ENCODE results near the gene MSRB1. TPM values are rescaled to one million over a fixed set of nuclear protein-coding genes. Genes with fewer than 3 reads are reported as not detected.

The MSRB1 gene
- total and polyA plus RNA-seq, 5 donors from 2014 or later = 8.3 to 50.9 (median 27.8) TPM

- peaks cover 5% of the 10 kb centered on the region for H3K4me1 ChIP-seq (ENCODE audit: control insufficient read depth, insufficient read depth, low read length, poor library complexity, severe bottlenecking)
- H3K36me3 ChIP-seq (ENCODE audit: control insufficient read depth, insufficient read depth, low read length) = no peaks in the 10 kb centered on the region
- Mint-ChIP-seq H3K9me3 (peaks cover 0 to 2% (median 0%) of the 10 kb centered on the region in 7 donors), H3K4me3 (no peak overlapping the region), H3K4me1 (peaks cover 0 to 8% (median 3%) of the 10 kb centered on the region in 4 donors), H3K36me3 (no peaks in the 10 kb centered on the region), H3K27me3 (peaks cover 54% of the 10 kb centered on the region), H3K27ac (no peak overlapping the region)
- DNase-seq (no peak), ATAC-seq (ENCODE audit: low read depth in 2 of 2) (no peak)
- no peak overlapping the region for H3K27ac ChIP-seq (ENCODE audit: insufficient read depth, low read length, poor library complexity, severe bottlenecking)
- peaks cover 5% of the 10 kb centered on the region for H3K27me3 ChIP-seq (ENCODE audit: control insufficient read depth, insufficient read depth, low read length)
- H3K9me3 ChIP-seq (ENCODE audit: control insufficient read depth in 2 of 2, low read length in 2 of 2) = no peaks in the 10 kb centered on the region
- H3K4me3 ChIP-seq (ENCODE audit: low read depth, low read length) = no peak overlapping the region
These were observed 23.5 kb downstream of the MSRB1 start for GRCh38 chr16:1919327-1919998.

DNA sequence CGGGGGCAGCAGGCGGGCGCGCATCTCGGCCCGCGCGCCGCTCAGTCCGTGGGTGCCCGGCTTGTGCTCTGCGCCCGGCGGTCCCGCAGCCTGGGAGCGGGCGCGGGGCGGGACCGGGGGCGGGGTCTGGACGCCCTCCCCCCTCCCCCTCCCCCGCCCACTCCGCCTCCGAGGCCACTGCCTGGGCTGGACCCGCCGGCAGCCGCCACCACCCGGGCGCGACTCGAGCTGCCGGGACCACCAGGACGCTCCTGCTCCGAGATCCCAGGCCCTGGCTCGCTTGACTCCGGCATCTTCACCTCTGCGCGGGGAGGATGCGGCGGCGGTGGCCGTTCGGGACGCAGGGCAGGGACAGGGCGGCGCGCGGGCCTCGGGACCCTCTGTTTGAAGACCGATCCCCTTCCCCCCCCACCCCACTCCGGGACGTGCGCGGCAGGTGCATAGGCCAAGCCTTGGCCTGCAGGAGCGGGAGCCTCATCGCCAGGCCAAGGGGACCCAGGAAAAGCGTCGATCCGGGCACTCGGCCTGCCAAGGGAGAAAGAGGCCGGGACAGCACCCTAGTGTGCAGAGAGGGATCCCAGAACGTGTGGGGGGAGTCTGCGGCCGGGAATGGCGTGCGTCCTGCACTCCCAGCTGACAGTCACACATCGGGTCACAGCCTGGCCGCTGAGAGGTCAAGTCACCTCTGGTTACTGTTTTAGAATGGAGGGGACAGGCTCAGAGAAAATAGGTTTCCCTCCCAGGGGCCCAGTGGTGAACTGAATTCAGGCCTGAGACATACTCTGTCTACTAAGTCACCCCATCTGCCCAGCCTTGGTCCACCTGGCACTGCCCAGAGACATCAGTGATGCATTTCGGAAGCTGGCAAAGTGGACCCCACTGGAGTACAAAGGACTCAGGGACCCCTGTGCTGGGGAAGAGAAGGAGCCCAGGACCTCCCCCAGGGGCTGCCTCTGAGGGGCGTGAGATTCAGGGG lies 24.4 kb downstream of the MSRB1 start, which contains the start of gene HS3ST6:
TSS of gene HS3ST6 (minus strand) at position 65 of the 976 bp plus-strand sequence. CDS start 92 bp downstream, outside the sequence.
- no peaks in the 10 kb centered on the region for H3K36me3 Mint-ChIP-seq
- H3K27ac Mint-ChIP-seq = no peak within 1 kb of the TSS
- Histone ChIP-seq H3K4me1 (ENCODE audit: control insufficient read depth, insufficient read depth, low read length, poor library complexity, severe bottlenecking) (peaks cover 3% of the 10 kb centered on the region), H3K36me3 (ENCODE audit: control insufficient read depth, insufficient read depth, low read length) (no peaks in the 10 kb centered on the region), H3K27ac (ENCODE audit: insufficient read depth, low read length, poor library complexity, severe bottlenecking) (no peak within 1 kb of the TSS), H3K9me3 (ENCODE audit: control insufficient read depth in 2 of 2, low read length in 2 of 2) (no peaks in the 10 kb centered on the region), H3K4me3 (ENCODE audit: low read depth, low read length) (no peak within 1 kb of the TSS), H3K27me3 (ENCODE audit: control insufficient read depth, insufficient read depth, low read length) (peaks cover 5% of the 10 kb centered on the region)
- peaks cover 0 to 8% (median 3%) of the 10 kb centered on the region in 4 donors for H3K4me1 Mint-ChIP-seq
- no peak for ATAC-seq (ENCODE audit: low read depth in 2 of 2)
- DNase-seq = no peak
- no peak within 1 kb of the TSS for H3K4me3 Mint-ChIP-seq
- H3K9me3 Mint-ChIP-seq = peaks cover 0 to 3% (median 0%) of the 10 kb centered on the region in 7 donors
- H3K27me3 Mint-ChIP-seq = peaks cover 55% of the 10 kb centered on the region

DNA sequence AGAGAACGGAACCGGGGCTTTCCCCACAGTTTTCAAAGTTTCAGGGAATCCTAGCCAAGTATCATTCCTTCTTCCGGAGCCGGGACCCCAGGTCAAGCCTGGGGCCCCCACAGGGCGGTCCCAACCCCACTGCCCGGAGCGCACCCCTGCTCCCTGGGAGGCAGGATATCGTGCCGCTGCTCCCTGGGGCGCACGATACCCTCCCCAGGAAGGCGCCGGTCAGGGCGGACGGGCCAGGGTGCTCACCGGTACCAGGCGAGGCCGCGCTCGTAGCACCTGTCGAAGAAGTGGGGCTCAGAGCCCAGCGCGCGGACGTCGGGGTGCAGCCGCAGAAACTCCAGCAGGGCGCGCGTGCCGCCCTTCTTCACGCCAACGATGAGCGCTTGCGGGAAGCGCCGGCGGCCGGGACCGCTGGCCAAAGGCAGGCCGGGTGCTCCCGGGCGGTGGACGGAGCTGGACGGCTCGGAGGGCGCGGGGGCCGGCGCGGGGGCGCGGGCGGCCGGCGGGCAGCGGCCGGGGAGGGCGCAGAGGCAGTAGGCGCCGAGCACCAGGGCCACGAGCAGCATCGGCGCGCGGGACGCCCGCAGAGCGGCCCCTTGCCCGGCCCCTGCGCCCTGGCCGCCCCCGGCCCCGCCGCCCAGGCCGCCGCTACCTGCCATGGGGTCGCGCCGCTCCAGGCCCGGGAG lies 25.2 kb downstream of the MSRB1 start:
- Mint-ChIP-seq H3K4me1 (peaks cover 0 to 8% (median 3%) of the 10 kb centered on the region in 4 donors), H3K9me3 (peaks cover 0 to 3% (median 0%) of the 10 kb centered on the region in 7 donors), H3K36me3 (no peaks in the 10 kb centered on the region), H3K27me3 (peaks cover 56% of the 10 kb centered on the region), H3K27ac (no peak overlapping the region), H3K4me3 (no peak overlapping the region)
- Histone ChIP-seq H3K27ac (ENCODE audit: insufficient read depth, low read length, poor library complexity, severe bottlenecking) (no peak overlapping the region), H3K36me3 (ENCODE audit: control insufficient read depth, insufficient read depth, low read length) (no peaks in the 10 kb centered on the region), H3K27me3 (ENCODE audit: control insufficient read depth, insufficient read depth, low read length) (peaks cover 5% of the 10 kb centered on the region), H3K9me3 (ENCODE audit: control insufficient read depth in 2 of 2, low read length in 2 of 2) (no peaks in the 10 kb centered on the region), H3K4me3 (ENCODE audit: low read depth, low read length) (no peak overlapping the region), H3K4me1 (ENCODE audit: control insufficient read depth, insufficient read depth, low read length, poor library complexity, severe bottlenecking) (no peaks in the 10 kb centered on the region)
- DNase-seq (no peak), ATAC-seq (ENCODE audit: low read depth in 2 of 2) (no peak)

DNA sequence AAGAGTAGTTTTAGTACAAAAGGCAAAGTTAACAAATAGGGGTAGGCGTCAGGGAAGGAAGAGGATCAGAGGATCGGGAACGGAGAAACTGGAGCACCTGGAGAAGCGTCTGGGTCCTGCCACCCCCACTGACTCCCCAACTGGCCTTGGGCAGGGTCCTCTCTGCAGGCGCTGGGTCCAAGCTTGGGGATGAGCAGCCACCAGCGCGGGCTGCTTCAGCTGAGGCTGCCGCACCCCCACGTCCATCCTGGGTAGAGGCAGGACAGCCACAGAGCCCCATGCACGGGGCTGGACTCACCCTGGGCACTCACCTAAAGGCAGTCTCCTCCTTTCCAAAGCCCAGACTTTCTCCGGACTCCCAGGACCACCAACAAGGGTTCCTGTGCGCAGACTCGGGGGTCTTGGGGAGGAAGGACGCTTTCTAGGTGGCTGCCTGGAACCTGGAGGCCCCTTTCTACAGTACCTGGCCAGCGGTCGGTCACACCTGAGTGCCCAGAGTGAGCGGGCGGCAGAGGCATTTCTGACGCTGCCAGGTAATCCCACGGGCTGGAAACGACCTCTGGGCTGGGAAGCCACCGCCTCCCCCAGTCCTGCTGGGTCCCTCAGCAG lies 25.8 kb downstream of the MSRB1 start:
- no peaks in the 10 kb centered on the region for H3K36me3 Mint-ChIP-seq
- Histone ChIP-seq H3K27ac (ENCODE audit: insufficient read depth, low read length, poor library complexity, severe bottlenecking) (no peak overlapping the region), H3K27me3 (ENCODE audit: control insufficient read depth, insufficient read depth, low read length) (no peaks in the 10 kb centered on the region), H3K4me1 (ENCODE audit: control insufficient read depth, insufficient read depth, low read length, poor library complexity, severe bottlenecking) (no peaks in the 10 kb centered on the region), H3K4me3 (ENCODE audit: low read depth, low read length) (no peak overlapping the region), H3K36me3 (ENCODE audit: control insufficient read depth, insufficient read depth, low read length) (no peaks in the 10 kb centered on the region), H3K9me3 (ENCODE audit: control insufficient read depth in 2 of 2, low read length in 2 of 2) (no peaks in the 10 kb centered on the region)
- H3K27me3 Mint-ChIP-seq = peaks cover 52% of the 10 kb centered on the region
- peaks cover 0 to 3% (median 0%) of the 10 kb centered on the region in 7 donors for H3K9me3 Mint-ChIP-seq
- no peak overlapping the region for H3K4me3 Mint-ChIP-seq
- DNase-seq (no peak), ATAC-seq (ENCODE audit: low read depth in 2 of 2) (no peak)
- H3K27ac Mint-ChIP-seq = no peak overlapping the region
- H3K4me1 Mint-ChIP-seq = peaks cover 0 to 8% (median 3%) of the 10 kb centered on the region in 4 donors

DNA sequence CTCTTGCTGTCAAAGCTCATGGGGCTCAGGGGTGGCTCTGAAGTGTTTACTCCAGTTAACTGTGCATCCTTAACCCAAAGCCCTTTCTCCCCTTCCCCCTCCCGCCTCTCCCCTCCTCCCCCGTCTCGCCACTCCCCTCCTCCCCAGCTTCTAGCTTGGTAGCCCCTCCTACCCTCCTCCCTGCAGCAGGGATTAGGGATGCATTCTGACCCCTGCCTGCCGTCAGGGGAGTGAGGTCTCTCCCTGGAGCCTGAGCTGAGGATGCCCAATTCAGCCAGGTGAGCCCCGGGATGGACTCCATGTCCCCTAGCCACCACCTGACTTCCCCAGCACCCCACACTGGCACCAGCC lies 26.4 kb downstream of the MSRB1 start:
- Histone ChIP-seq H3K27me3 (ENCODE audit: control insufficient read depth, insufficient read depth, low read length) (no peaks in the 10 kb centered on the region), H3K4me3 (ENCODE audit: low read depth, low read length) (no peak overlapping the region), H3K27ac (ENCODE audit: insufficient read depth, low read length, poor library complexity, severe bottlenecking) (no peak overlapping the region), H3K36me3 (ENCODE audit: control insufficient read depth, insufficient read depth, low read length) (no peaks in the 10 kb centered on the region), H3K9me3 (ENCODE audit: control insufficient read depth in 2 of 2, low read length in 2 of 2) (no peaks in the 10 kb centered on the region), H3K4me1 (ENCODE audit: control insufficient read depth, insufficient read depth, low read length, poor library complexity, severe bottlenecking) (no peaks in the 10 kb centered on the region)
- no peak for DNase-seq
- Mint-ChIP-seq H3K9me3 (peaks cover 0 to 3% (median 0%) of the 10 kb centered on the region in 7 donors), H3K4me3 (no peak overlapping the region), H3K4me1 (peaks cover 0 to 8% (median 3%) of the 10 kb centered on the region in 4 donors), H3K36me3 (no peaks in the 10 kb centered on the region), H3K27ac (no peak overlapping the region), H3K27me3 (peaks cover 47% of the 10 kb centered on the region)
- ATAC-seq (ENCODE audit: low read depth in 2 of 2) = no peak

- no peak for DNase-seq
These were observed 27.0 kb downstream of the MSRB1 start for GRCh38 chr16:1915732-1916639.

More at GRCh38 chr16:1915732-1916639, 27.0 kb downstream of the MSRB1 start:
- Histone ChIP-seq H3K4me1 (ENCODE audit: control insufficient read depth, insufficient read depth, low read length, poor library complexity, severe bottlenecking) (no peaks in the 10 kb centered on the region), H3K27me3 (ENCODE audit: control insufficient read depth, insufficient read depth, low read length) (no peaks in the 10 kb centered on the region), H3K36me3 (ENCODE audit: control insufficient read depth, insufficient read depth, low read length) (no peaks in the 10 kb centered on the region), H3K4me3 (ENCODE audit: low read depth, low read length) (no peak overlapping the region), H3K27ac (ENCODE audit: insufficient read depth, low read length, poor library complexity, severe bottlenecking) (no peak overlapping the region), H3K9me3 (ENCODE audit: control insufficient read depth in 2 of 2, low read length in 2 of 2) (no peaks in the 10 kb centered on the region)
- no peak overlapping the region for H3K4me3 Mint-ChIP-seq
- no peaks in the 10 kb centered on the region for H3K36me3 Mint-ChIP-seq
- ATAC-seq (ENCODE audit: low read depth in 2 of 2) = no peak
- H3K27me3 Mint-ChIP-seq = peaks cover 41% of the 10 kb centered on the region
- H3K27ac Mint-ChIP-seq = peak overlapping the region in 1 of 3 donors; percentile 38
- peaks cover 0 to 2% (median 0%) of the 10 kb centered on the region in 7 donors for H3K9me3 Mint-ChIP-seq
- H3K4me1 Mint-ChIP-seq = peaks cover 0 to 7% (median under 1%) of the 10 kb centered on the region in 4 donors

Data from CD4-positive, CD25-positive, alpha-beta regulatory T cell (primary cell).